Measurements from ENCODE around the gene WNK1. TPM values are rescaled to one million over a fixed set of nuclear protein-coding genes. Genes with fewer than 3 reads are reported as not detected.
"Not testable (repeated sequence)": the region's sequence is repeated elsewhere in the genome, so short reads cannot be mapped to it uniquely, and the experiment has no call there.

WNK1 gene
- total RNA-seq, 1 donor from 2014 or later: 65.4 TPM

DNA sequence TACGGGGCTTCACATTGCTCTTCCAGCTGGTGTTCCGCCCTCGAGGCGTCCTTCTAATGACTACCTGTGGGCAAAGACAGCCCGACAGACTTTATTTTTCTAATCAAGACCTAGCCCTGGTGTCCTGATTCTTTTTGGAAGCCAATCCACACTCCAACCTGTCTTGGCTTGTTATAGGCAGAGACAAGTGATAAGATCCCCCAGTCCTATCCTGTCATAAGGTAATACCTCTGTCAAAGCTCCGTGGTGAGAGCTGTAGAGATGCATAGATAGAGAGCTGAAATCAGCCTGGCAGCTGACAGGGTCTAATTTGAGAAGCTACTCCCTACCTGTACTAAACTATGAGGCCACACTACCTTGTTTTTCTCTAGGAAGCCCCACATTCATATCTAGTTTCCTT is 11.5 kb upstream of the WNK1 start:
- DNase-seq (ENCODE audit: low read depth, low spot score): no peak

DNA sequence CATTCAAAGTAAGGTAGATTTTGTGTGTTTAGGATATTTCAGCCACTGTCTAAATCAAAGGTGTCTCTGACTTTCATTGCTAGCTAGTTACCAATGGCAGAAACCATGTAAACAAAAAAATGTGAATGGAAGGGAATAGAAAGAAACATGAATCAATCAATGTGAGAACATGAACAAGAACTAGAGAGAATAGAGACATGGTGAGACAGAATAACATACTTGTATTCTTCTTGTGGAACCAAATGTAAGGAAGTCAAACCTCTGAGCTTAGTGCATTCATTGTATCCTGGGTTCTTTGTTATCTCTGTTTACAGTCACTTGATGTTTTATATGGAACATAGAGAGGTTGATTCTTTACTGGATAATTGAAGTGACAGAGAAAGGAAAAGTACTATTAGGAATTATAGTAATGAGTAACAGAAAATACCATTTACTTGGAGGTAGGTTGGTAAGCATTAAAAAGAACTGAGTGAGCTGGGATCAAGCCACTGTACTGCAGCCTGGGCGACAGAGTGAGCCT is 2.6 kb upstream of the WNK1 start:
- DNase-seq (ENCODE audit: low read depth, low spot score): no peak

DNA sequence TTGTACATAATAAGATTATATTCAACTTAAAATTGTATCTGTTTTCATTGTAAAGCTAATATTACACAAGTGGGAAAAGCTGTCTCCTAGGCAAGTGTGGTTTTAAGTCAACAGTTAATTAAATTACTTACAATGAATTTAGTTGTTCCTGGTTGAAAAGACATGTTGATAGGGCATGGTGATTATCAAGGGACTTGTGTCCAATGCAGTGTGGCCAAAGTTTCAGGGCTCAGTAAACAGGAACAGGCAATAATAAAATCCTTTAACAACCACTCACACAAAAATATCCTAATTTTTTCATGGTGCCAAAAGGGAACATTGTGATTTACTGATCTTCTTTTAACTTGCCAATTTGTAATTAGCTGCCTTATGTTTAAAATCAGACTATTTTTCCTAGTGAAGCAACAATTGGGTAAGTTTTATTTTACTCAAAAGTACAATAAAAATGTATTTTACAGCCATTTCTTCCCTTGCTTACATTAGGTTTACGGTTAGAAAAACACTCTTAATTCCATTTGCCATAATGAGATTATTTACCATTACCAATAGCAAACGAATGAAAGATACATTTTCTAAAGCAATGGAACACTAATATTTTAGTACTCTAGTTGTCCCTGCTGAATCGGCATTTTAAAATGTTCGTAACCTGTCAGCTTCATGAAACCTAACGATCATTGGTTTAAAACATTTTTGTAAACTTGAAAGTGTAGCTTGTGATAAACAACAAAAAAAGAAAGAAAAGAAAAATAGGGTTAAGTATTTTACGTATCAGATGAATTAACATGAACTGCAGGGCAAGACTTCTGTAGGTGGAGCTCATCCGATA is 1.8 kb upstream of the WNK1 start:
- DNase-seq (ENCODE audit: low read depth, low spot score): no peak

GRCh38 chr12:751192-751998 is 984 bp upstream of the WNK1 start:
- peak; percentile 91 for DNase-seq (ENCODE audit: low read depth, low spot score)

DNA sequence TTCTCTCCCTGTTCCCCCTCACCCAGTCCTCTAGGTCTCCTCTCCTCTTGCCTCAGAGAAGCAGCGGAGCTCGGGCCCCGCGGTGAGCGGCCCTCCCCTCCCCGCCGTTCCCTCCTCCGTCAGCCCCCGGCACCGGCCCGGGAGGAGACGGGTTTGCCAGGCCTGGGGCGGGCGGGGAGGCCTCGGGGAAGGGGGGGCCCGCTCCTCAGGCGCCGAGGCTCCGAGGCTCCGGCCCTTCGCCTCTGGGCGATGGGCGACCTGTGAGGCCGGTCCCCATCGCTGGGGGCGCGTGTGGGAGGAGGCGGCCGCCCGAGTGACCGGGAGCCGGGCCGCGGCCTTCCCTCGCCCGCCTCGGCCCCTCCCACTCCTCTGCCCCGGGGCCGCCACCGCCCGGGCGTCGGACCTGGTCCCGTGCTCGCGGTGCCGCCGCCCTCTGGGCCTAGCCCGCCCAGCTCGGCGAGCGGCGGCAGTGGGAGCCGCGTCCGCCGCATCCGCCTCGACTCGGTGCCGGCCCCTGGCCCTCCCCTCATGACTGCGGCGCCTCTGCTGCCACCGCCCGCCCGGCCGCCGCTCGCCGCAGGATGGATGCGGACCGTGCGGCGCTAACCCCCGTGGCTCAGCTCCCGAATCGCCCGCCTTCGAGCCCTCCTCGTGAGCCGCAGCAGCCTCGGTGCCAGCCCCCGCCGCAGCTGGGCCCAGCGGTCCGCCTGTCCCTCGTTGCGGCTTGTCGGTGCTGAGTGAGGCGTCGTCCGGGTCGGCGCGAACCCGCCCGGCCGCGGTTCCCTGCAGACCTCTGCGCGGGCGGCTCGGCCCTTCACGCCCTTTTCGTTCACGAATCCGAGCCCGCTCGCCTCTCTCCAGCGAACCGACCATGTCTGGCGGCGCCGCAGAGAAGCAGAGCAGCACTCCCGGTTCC is 574 bp downstream of the WNK1 start:
- no peak for DNase-seq (ENCODE audit: low read depth, low spot score)

- DNase-seq (ENCODE audit: low read depth, low spot score): no peak
Measured at GRCh38 chr12:753611-754472, 1.5 kb downstream of the WNK1 start.

DNA sequence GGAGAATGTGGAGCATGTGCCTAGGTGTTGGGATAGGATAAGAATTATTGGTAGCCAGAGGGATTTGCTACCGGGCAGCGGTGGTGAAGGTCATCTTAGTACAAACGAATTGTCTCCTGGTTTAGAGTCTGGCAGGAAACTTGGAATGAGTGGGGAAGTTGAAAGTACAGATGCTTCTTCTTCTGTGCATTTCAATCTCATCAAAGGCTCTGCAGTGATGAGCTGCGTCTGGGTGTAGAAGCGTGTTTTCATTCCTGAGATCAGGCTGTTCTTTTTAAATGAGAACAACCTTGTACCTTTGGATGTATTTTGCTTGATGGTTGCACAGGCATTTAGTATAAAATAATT is 2.1 kb downstream of the WNK1 start:
- DNase-seq (ENCODE audit: low read depth, low spot score): no peak

- no peak for DNase-seq (ENCODE audit: low read depth, low spot score)
Measured at GRCh38 chr12:754851-755562, 2.6 kb downstream of the WNK1 start.

DNA sequence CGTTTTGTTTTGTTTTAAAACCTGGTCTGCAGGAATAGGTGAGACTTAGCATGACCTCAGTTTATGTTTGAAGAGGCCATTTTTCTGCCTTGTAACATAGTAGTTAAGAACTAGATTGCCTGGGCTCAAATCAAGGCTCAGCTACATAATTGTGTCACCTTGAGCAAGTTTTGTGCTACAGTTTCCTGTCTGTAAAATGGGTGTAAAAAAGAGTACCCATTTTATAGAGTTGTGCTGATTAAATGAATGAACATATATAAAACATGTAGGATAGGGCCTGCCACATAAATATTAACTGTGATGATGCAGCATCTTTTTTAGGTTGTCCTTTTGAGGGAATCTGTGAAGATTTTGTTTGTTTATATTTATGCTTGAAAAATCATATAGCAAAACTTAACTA is 7.2 kb downstream of the WNK1 start:
- no peak for DNase-seq (ENCODE audit: low read depth, low spot score)

DNA sequence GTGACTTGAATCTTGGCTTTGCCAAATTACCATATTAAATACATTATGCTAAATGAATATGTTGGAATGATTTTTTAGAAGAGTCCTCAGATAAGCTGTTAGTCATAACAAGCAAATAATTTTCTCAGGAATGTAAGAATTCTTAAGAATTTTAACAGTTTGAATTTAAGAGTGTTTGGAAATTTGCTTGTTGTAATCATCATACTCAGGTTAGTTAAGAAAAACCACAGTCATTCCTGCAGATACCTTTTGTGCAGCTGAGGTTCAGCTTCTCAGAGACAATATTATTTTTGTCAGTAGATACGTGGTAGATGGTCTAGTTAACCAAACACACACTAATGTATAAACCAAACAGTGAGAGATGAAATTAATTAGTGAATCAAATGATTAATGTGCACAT is 8.9 kb downstream of the WNK1 start:
- DNase-seq (ENCODE audit: low read depth, low spot score): no peak

- DNase-seq (ENCODE audit: low read depth, low spot score): no peak
Measured at GRCh38 chr12:765840-766239, 13.5 kb downstream of the WNK1 start.

DNA sequence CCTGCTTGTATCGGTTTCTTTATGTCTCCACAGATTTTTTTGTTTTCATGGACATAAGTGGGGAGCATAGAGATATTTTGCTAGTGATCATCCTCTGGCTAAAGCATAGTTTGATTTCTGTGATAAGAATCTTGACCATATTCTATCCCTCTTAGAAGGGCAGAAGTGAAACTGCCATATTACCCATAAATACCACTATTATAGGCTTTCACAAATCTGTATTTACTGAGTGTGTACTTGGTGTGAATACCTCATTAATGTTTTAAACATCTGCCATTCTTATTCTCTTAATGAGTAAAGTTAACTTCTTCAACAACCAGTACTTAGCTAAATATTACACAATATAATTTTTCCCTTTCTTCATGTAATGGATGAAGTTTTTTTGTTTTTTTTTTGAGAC is 16.1 kb downstream of the WNK1 start:
- DNase-seq (ENCODE audit: low read depth, low spot score): no peak

DNA sequence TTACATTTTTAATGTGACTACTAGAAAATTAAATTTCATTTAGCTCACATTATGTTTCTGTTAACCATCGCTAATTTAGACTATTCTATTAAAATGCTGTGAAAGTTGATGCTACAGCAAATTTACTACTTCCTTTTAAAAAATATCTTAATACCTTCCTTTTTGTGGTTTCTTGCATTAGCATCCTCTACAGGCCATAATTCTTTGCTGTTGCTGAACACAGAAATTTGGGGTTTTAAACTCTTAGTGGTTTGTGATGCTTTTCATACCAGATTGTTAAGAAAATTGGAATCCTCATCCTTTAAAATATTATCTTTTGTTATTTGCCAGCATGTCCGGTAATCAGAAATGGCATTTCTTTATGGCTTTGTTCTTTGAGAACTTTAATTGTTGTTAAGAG is 18.1 kb downstream of the WNK1 start:
- DNase-seq (ENCODE audit: low read depth, low spot score): no peak

DNA sequence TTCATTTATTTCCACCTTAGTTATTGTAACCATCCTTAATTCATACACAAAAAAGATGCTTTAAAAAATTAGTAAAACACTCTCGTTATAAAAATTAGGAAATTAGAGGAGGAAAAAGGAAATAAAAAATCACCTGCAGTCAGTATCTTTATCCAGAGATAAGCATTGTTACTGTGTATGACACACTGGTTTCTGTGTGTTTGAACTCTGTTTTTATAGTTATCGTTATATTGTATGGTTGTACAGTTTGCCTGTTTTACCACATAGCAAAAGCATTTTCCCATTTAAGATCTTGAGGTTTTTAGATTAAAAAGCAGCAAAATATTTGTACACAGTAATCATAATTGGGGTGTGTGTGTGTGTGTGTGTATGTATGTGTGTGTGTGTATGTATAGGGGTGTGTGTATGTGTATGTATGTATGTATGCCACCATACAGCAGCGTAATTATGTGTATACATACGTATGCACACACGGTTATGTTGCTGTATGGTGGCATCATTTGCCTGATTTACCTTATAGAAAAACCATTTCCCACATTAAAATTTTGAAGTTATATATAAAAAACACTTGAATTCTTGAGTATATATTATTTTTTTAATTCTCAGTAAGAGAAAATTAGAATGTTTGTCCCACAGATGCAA is 19.8 kb downstream of the WNK1 start:
- no peak for DNase-seq (ENCODE audit: low read depth, low spot score)

DNA sequence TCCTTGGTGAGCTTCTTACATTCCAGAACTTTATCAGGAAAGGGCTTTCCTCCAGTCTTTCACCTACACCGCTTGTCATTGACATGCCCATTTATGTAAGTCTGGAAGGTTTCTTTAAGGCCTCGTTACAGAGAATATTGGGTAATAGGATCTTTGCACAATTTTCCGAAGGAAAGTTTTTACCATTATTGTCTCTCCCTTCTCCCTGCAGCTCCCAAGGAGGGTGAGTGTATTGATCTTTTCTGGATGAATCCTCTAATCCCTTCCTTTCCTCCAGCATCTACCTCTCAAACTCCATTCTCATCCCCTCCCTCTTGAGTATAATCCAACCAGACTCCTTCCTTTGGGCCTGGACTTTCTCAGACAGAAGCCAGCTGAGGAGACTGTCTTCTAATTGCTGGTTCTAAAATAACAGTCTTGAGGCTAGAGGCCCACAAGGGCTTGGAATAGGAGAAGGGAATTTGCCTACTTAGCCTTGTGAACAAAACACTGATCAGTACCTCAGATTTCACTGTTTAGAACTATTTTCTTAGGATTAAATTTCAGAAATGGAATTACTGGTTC is 21.8 kb downstream of the WNK1 start:
- no peak for DNase-seq (ENCODE audit: low read depth, low spot score)

- not testable (repeated sequence) for DNase-seq (ENCODE audit: low read depth, low spot score)
Measured at GRCh38 chr12:775973-776771, 23.8 kb downstream of the WNK1 start.

- not testable (repeated sequence) for DNase-seq (ENCODE audit: low read depth, low spot score)
Measured at GRCh38 chr12:776772-777373, 24.5 kb downstream of the WNK1 start.

GRCh38 chr12:777550-778047 is 25.2 kb downstream of the WNK1 start:
- no peak for DNase-seq (ENCODE audit: low read depth, low spot score)
